Measurements from ENCODE around the gene ZBTB39.

- TF ChIP-seq POLR2A (IDR thresholded peaks at IDR 0.05; ENCODE audit: extremely low read depth, insufficient read length), result no peak
- TF ChIP-seq, protein P1, sequence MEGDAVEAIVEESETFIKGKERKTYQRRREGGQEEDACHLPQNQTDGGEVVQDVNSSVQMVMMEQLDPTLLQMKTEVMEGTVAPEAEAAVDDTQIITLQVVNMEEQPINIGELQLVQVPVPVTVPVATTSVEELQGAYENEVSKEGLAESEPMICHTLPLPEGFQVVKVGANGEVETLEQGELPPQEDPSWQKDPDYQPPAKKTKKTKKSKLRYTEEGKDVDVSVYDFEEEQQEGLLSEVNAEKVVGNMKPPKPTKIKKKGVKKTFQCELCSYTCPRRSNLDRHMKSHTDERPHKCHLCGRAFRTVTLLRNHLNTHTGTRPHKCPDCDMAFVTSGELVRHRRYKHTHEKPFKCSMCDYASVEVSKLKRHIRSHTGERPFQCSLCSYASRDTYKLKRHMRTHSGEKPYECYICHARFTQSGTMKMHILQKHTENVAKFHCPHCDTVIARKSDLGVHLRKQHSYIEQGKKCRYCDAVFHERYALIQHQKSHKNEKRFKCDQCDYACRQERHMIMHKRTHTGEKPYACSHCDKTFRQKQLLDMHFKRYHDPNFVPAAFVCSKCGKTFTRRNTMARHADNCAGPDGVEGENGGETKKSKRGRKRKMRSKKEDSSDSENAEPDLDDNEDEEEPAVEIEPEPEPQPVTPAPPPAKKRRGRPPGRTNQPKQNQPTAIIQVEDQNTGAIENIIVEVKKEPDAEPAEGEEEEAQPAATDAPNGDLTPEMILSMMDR (IDR thresholded peaks at IDR 0.05; ENCODE audit: low read depth, low read length), result no peak
Observed at GRCh38 chr12:57040211-57040610, 33.9 kb upstream of the ZBTB39 start.

Measured in NB4 (cell line).